ENCODE results near the gene RGS6.

The RGS6 gene

DNA sequence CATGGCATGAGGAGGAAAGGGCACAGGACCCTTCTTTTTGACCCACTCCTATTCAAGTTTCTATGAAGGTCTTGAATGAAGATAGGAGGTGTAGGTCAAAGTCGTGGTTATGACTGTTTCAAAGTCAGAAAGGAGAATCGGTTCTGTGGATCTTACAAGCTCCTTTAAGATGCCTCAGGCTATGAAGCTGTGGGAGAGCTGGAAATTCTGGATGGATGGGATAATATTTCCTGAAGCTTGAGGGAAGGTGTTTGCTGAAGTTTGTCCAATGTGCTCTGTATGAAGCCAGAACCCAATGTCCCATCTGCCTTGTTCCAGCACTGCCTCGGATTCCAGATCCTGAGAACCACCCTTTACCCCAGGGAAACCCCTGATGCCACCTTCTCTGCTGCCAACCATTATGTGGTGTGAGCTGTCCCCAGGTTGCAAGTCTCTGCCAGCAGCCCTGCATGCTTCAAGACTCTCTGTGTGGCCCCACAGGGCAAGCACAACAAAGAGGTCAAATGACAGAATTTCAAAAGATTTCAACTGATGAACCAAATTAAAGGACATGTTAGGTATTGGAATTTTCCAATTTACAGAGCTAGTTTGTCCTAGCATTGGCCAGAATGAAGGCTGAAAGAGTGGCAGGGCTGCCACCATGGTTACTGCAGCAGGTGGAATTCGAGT is 472.0 kb downstream of the RGS6 start:
- no peak overlapping the region for H3K4me3 ChIP-seq (replicated peaks in 1 of 2; ENCODE audit: low read depth in 2 of 2, low read length in 2 of 2)
- TF ChIP-seq, protein P1, sequence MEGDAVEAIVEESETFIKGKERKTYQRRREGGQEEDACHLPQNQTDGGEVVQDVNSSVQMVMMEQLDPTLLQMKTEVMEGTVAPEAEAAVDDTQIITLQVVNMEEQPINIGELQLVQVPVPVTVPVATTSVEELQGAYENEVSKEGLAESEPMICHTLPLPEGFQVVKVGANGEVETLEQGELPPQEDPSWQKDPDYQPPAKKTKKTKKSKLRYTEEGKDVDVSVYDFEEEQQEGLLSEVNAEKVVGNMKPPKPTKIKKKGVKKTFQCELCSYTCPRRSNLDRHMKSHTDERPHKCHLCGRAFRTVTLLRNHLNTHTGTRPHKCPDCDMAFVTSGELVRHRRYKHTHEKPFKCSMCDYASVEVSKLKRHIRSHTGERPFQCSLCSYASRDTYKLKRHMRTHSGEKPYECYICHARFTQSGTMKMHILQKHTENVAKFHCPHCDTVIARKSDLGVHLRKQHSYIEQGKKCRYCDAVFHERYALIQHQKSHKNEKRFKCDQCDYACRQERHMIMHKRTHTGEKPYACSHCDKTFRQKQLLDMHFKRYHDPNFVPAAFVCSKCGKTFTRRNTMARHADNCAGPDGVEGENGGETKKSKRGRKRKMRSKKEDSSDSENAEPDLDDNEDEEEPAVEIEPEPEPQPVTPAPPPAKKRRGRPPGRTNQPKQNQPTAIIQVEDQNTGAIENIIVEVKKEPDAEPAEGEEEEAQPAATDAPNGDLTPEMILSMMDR (IDR thresholded peaks at IDR 0.05; ENCODE audit: low read depth, low read length): no peak
- DNase-seq (ENCODE audit: low read depth in 2 of 2): no peak

DNA sequence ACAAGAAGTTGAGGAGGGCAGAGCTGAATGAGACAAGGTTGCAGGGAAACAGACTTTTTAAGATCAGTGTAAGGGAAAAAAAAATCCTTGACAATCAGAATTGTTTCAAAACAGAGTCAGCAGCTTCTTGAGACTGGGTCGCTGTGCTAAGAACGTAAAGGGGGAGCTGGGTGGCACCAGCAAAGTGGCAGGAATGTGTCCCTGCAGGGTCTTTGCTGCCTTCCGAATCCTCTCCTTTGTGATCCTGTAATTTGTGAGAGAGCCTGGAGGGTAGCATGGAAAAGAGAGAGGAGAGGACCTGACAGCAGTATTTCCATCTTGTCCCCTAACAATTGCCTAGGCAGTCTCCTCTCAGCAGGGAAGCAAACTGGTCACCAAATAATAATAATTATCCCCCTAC is 472.8 kb downstream of the RGS6 start:
- H3K4me3 ChIP-seq (replicated peaks in 1 of 2; ENCODE audit: low read depth in 2 of 2, low read length in 2 of 2): no peak overlapping the region
- DNase-seq (ENCODE audit: low read depth in 2 of 2): no peak
- TF ChIP-seq, protein P1 (IDR thresholded peaks at IDR 0.05; ENCODE audit: low read depth, low read length): no peak

DNA sequence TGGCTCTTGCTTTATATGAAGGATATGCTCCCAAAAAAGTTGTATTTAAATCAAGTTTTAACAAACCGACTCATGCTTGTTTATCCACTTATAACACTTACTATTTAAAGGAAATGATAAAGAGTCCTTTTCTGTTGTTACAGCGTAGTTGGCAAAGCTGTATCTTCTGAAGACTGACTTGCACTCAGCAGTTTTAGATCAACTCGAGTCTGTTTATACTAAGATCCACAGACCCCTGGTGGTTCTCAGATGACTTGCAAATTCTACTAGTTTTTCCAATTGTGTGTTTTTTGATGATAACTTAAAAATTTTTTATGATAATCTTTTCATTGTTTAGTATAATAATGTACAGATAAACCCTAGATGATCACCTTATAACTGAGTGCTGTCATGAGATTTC is 475.8 kb downstream of the RGS6 start:
- DNase-seq (ENCODE audit: low read depth in 2 of 2): no peak
- TF ChIP-seq, protein P1 (IDR thresholded peaks at IDR 0.05; ENCODE audit: low read depth, low read length): no peak

DNA sequence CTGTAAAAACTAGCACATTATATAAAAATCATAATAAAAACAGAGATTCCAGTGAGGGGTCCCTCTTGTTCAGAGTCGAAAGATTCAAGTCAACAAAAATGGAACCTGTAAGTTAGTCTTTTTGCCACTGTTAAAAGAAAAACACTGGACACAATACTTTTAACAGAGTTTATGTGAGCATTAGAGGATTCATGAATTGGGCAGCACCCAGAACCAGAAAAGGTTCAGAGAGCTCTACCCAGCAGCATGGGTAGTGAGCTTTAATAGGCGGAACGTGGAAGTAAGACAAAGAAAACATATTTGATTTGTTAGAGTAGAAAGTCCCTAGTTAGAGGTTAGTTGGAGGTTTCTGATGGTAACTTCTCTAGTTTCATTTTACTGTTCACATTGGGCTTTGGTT is 476.8 kb downstream of the RGS6 start:
- H3K4me3 ChIP-seq (replicated peaks in 1 of 2; ENCODE audit: low read depth in 2 of 2, low read length in 2 of 2): no peak overlapping the region
- TF ChIP-seq, protein P1 (IDR thresholded peaks at IDR 0.05; ENCODE audit: low read depth, low read length): no peak
- no peak for DNase-seq (ENCODE audit: low read depth in 2 of 2)

More for the DNA sequence above, 475.8 kb downstream of the RGS6 start:
- no peak overlapping the region for H3K4me3 ChIP-seq (replicated peaks in 1 of 2; ENCODE audit: low read depth in 2 of 2, low read length in 2 of 2)

DNA sequence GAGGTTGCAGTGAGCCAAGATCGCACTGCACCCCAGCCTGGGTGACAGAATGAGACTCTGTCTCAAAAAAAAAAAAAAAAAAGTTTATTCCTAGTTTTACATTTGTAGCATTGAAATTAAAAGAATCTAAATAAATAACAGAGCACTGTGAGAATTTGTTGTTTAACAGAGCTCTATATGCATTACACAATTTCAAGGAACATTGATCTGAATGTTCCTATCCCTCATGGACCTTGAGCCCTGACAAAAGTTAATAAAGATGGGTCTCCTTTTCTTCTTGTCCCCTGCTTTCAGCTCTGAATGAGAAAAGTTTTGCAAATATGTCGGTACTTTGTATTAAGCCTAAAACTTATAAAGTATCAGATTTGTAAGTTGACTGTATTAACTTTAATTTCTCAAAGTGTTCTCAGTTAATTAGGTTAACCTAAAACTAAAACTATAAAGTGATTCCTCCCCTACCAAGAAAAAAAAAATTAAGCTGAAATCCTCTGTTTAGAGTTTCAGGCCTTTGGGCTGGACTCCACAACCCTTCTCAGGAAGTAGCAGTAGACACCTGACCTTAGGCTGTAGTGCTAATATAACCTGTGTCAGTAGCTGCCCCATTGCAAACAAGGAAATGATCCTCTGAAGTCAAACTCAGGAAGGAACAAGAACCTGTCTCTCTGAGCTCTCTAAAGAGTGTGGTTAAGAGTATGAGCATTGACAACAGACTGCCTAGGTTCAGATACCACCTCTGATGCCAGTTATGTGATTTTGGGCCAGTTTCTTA is 484.0 kb downstream of the RGS6 start:
- TF ChIP-seq, protein P1 (IDR thresholded peaks at IDR 0.05; ENCODE audit: low read depth, low read length): no peak
- no peak for DNase-seq (ENCODE audit: low read depth in 2 of 2)
- H3K4me3 ChIP-seq (replicated peaks in 1 of 2; ENCODE audit: low read depth in 2 of 2, low read length in 2 of 2): no peak overlapping the region

DNA sequence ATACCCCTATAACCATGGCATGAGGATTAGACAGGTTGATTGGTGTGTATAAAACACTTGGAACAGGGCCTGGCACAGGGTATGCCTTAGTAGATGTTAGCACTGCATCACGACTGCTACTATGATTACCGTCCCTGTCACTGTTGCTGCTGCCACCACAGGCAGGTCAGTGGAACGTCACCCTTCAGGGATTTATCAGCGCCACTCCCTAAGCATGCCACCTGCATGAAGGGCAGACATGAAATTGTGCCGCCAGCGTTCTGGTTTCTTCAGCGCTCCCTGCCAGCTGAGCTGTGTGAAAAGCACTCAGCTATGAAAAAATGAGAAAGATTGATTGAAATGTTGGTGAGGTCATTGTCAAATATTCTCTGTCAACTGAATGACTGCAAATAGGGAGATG is 484.7 kb downstream of the RGS6 start:
- TF ChIP-seq, protein P1 (IDR thresholded peaks at IDR 0.05; ENCODE audit: low read depth, low read length): no peak
- DNase-seq (ENCODE audit: low read depth in 2 of 2): no peak
- H3K4me3 ChIP-seq (replicated peaks in 1 of 2; ENCODE audit: low read depth in 2 of 2, low read length in 2 of 2): no peak overlapping the region
